Measurements from ENCODE around the gene SPATA21. TPM values are rescaled to one million over a fixed set of nuclear protein-coding genes. Genes with fewer than 3 reads are reported as not detected.

Gene SPATA21, protein sequence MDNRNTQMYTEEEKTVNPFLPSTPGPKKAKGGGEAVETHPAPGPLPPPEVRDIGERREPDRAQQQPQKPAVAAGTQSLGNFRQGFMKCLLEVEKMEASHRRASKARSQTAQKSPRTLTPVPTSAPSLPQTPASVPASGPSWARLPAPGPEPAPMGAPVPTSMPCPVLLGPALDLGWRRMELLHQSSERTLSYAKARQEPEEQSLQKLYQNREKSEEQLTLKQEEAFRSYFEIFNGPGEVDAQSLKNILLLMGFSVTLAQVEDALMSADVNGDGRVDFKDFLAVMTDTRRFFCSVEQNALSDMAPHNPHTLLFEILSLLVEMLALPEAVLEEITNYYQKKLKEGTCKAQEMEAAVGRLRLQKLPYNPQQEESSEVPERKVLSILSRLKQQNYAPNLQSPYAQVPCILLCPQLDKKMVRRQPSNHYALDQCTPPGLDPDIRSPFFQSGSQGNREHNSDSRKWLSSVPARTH
- total RNA-seq = not detected

GRCh38 chr1:16436946-16437474 is at the start of gene SPATA21:
Gene SPATA21 (minus strand): TSS chr1:16437424. CDS start chr1:16431371, 6,053 bp downstream.

GRCh38 chr1:16440470-16441281 is 3.5 kb upstream of the SPATA21 start, which contains the start of gene NECAP2:
Gene NECAP2 (plus strand): TSS chr1:16440724. CDS start chr1:16440762, 38 bp downstream.

GRCh38 chr1:16366722-16367257 is 70.4 kb downstream of the SPATA21 start, which contains the start of gene SZRD1:
Gene SZRD1 (plus strand): TSS chr1:16367242. CDS start chr1:16367258, 16 bp downstream.

DNA sequence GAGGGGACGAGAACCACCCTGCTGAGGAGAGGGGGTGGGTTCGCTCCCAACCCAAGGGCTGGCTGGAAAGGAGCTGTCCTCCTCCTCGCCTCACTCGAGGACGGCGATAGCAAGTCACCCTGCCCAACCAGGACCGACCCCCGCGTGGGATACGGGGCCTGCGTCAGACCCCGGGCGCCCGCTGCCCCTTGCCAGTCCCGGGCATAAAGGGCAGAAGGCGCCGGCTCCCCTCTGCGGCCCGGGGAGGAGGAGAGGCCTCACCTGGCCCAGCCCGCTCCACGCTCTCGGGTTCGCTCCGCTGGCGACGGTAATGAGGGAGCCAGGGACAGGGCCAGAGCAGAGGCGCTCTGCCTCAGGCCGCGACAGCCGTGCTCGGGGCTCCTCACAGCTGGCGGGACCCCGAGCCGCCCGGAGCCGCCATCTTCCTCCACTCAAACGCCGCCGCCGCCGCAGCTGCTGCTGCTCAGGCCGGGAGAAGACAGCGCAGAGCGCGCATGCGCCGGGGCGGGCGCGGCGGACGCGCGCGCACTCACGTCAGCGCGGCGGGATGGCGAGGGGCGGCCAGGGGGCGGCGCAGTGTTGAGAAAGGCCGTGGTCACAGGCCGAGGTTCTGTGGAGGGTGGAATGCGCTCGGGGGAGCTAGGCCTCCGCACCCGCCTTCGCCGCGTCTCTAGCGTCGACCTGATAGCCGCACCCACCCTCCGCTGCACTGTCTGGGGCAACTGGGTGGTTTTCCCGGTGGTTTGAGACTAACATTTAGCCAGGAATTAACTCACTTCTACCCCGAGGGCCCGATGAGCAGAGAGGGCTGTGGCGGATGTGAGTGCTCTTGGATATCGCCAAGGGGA is 85.0 kb downstream of the SPATA21 start, which contains the start of gene FBXO42:
Gene FBXO42, minus strand, starts transcription at position 487 of the 848 bp plus-strand sequence. CDS start 37,062 bp downstream, outside the sequence.

Other genes with a start within 250 kb of the SPATA21 start
- gene ARHGEF19, start 224.8 kb downstream of the SPATA21 start, total RNA-seq = 12.1 TPM
- 8.3 TPM for gene CPLANE2, start 200.2 kb downstream of the SPATA21 start, total RNA-seq
- 23.3 TPM for gene FBXO42, start 84.9 kb downstream of the SPATA21 start, total RNA-seq
- gene SZRD1, start 70.2 kb downstream of the SPATA21 start, total RNA-seq = 42.3 TPM
- 67.7 TPM for gene NECAP2, start 3.3 kb upstream of the SPATA21 start, total RNA-seq
- gene RNU1-1, start 76.9 kb upstream of the SPATA21 start, total RNA-seq = 7,909 TPM
- 88.3 TPM for gene NBPF1, start 176.1 kb upstream of the SPATA21 start, total RNA-seq
- 7,909 TPM for gene RNU1-3, start 229.5 kb upstream of the SPATA21 start, total RNA-seq